Measurements from ENCODE around the gene VMAC. TPM values are rescaled to one million over a fixed set of nuclear protein-coding genes. Genes with fewer than 3 reads are reported as not detected.
A peak's percentile ranks its signal among the peaks of the same experiment; 100 is the strongest.

VMAC gene
- total RNA-seq, 2 donors from 2014 or later, result 4.0 to 4.7 TPM

DNA sequence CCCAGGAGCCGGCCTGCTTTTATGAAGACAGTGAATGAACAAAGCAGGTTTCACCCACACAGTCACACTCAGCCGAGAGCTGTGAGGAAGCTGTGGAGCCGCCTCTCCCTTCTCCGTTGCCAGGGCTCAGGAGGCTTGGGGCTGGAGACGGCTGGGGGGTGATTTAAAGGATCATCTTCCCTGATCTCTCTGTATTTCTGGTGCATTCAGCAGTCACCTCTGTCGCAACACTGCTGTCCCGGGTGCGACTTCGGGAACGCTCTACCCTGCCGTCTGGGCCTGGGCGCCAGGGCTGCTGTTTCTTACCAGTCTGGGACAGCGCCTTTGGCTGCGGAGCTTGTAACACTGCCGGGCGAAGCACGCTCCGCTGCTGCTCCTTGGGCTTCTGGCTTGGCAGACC is 27.5 kb downstream of the VMAC start:
- Histone ChIP-seq H3K9ac (ENCODE audit: low read depth in 2 of 2, low read length in 2 of 2) (no peak overlapping the region), H3K9me3 (no peaks in the 10 kb centered on the region)
- no peak for DNase-seq

GRCh38 chr19:5932609-5933262 is 28.1 kb downstream of the VMAC start:
- no peak overlapping the region for H3K4me3 ChIP-seq
- TF ChIP-seq CTCF (IDR thresholded peaks at IDR 0.05), result no peak
- no peaks in the 10 kb centered on the region for H3K9me3 ChIP-seq
- intact Hi-C loops (cut with DNase I), result no loop called here
- no peak for DNase-seq
- H3K27me3 ChIP-seq, result no peaks in the 10 kb centered on the region
- H3K27ac ChIP-seq, result no peak overlapping the region
- H3K9ac ChIP-seq (ENCODE audit: low read depth in 2 of 2, low read length in 2 of 2), result no peak overlapping the region
- no peaks in the 10 kb centered on the region for H3K4me1 ChIP-seq
- no peaks in the 10 kb centered on the region for H3K36me3 ChIP-seq

More for the DNA sequence above, 27.5 kb downstream of the VMAC start:
- intact Hi-C loops (cut with DNase I), result no loop called here
- Histone ChIP-seq H3K27ac (no peak overlapping the region), H3K36me3 (no peaks in the 10 kb centered on the region), H3K27me3 (no peaks in the 10 kb centered on the region), H3K4me3 (no peak overlapping the region), H3K4me1 (no peaks in the 10 kb centered on the region)
- no peak for TF ChIP-seq CTCF (IDR thresholded peaks at IDR 0.05)

DNA sequence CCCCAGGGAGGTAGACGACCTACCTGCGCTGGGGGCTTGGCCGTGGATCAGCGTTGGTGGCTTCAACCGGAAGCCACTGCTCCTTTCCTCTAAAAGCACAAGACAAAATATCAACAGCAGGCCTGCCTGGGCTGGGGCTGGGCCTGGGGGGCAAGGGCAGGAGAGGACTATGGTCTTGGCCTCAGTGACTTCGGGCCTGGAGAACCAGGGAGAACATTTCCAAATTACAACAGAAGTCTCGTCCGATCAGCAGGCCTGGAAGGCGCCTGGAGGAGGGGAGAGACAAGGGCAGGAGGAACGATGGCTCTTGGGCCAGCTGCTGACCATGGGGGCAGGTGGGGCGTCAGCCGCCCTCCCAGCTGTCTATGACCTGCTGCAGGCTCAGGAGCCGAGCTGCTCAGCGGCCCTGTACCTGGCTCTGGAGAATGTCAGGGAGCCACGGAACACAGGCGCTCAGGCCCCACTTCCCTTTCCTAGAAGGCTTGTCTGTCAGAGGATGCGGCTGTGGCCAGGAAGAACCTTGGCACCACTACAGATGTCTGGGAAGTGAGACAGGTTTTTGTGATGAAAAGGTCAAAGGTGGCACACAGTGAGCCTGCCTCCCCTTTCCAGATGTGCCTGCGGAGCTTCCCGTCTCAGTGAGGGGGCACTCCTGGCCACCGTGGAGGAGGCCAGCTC is 28.9 kb downstream of the VMAC start:
- Histone ChIP-seq H3K27ac (no peak overlapping the region), H3K9me3 (no peaks in the 10 kb centered on the region), H3K36me3 (no peaks in the 10 kb centered on the region), H3K4me1 (peaks cover 3% of the 10 kb centered on the region), H3K27me3 (no peaks in the 10 kb centered on the region), H3K4me3 (no peak overlapping the region), H3K9ac (ENCODE audit: low read depth in 2 of 2, low read length in 2 of 2) (no peak overlapping the region)
- no peak for DNase-seq
- intact Hi-C loops (cut with DNase I), result no loop called here
- TF ChIP-seq CTCF (IDR thresholded peaks at IDR 0.05), result no peak

- Histone ChIP-seq H3K4me1 (peaks cover 3% of the 10 kb centered on the region), H3K9ac (ENCODE audit: low read depth in 2 of 2, low read length in 2 of 2) (no peak overlapping the region), H3K36me3 (no peaks in the 10 kb centered on the region), H3K27me3 (no peaks in the 10 kb centered on the region), H3K4me3 (no peak overlapping the region), H3K9me3 (no peaks in the 10 kb centered on the region), H3K27ac (no peak overlapping the region)
- no peak for TF ChIP-seq CTCF (IDR thresholded peaks at IDR 0.05)
- no peak for DNase-seq
- intact Hi-C loops (cut with DNase I), result no loop called here
These were observed 29.4 kb downstream of the VMAC start for GRCh38 chr19:5934069-5934401.

DNA sequence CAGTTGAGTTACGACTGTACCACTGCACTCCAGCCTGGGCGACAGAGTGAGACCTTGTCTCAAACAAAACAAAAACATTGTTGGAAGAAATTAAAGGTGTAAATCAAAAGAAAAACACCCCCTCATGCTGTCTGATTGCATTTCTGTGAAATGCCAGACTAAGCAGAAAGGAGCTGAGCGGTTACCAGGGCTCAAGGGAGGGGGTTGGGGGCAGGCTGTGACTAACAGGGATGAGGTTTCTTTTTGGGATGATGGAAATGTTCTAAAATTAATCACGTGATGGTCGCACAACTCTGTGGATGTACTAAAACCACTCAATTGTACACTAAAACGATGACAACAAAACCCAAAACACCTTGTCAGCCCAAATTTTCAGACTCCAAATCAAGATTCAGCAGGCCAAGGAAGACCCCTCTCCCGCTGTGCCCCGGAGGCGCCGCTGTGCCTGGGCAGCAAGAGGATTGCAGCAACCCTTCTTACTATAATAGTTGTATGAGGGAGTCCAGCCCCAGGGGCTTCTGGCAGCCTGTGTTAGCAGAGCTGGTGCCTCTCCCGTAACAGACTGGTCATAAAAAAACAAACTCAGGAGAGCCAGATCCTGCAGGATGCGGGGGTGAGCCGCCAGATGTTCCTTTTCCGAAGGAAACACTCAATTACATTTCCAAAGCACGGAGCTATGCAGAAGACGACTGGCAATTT is 30.3 kb downstream of the VMAC start:
- no peaks in the 10 kb centered on the region for H3K27me3 ChIP-seq
- H3K4me3 ChIP-seq, result no peak overlapping the region
- H3K9me3 ChIP-seq, result no peaks in the 10 kb centered on the region
- H3K36me3 ChIP-seq, result no peaks in the 10 kb centered on the region
- TF ChIP-seq CTCF (IDR thresholded peaks at IDR 0.05), result no peak
- peak overlapping the region; percentile 41 for H3K27ac ChIP-seq
- no peak overlapping the region for H3K9ac ChIP-seq (ENCODE audit: low read depth in 2 of 2, low read length in 2 of 2)
- DNase-seq, result no peak
- H3K4me1 ChIP-seq, result peaks cover 3% of the 10 kb centered on the region
- intact Hi-C loops (cut with DNase I), result no loop called here
